Midbrain (tissue), 1 donor: ENCODE results near the gene LIX1.

Experiments used
- DNase-seq: peaks from one replicate; lab custom pipeline; 2025; lab: John Stamatoyannopoulos, UW

Gene LIX1

DNA sequence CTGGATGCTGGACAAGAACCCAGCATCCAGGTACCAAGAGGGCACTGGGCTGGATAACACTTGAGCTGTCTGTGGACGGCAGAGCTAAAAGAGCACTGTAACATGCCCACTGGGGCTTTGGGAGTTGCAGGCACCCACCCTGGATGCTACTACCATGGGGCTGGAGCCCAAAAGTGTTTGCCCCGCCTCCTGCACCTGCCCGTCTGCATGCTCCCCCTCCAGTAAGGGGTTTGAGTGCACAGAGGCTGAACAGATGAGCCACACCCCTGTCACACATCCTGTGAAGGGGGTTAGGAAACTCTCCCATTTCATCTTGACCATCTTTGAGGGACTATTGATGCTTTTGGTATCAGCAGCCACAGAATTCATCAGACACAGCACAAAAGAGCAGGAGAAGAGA lies 69.0 kb downstream of the LIX1 start:
- no peak for DNase-seq

DNA sequence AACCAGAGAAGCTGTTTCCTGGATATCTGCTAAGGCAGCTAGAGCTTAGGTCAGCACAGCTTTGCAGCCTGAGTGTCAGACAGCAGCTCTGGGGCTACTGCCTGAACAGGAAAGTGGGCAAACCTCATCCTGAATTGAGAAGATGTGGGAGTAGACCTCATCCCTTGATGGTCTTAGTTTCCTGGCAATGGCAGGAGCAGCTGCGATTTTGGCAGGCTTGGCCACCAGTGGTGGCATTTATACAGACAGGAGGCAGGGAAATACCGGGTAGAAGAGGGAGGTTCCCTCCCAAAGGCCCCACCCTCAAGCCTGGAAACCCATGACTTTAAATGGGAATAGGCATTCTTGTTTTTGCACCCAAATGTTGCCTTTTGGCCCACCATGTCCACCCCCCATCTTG lies 69.7 kb downstream of the LIX1 start:
- no peak for DNase-seq

DNA sequence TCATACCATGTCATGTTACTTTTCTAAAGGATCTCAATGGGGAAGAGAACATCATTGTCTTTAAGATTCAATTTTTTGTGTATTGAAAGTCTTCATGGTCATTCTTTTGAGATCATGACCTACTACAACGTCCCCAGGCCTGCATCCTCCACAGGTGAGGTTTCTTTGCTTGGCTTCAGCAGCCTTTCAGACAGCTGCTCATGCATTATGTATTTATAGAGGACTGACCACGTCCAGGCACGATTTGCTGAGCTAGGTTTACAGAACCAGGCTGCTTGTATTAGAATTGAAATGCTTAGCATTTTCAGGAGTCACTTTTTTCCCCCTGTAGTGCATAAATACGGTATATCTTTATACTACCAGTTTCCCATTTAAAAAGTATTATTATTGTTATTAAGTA lies 70.4 kb downstream of the LIX1 start:
- DNase-seq, result no peak

DNA sequence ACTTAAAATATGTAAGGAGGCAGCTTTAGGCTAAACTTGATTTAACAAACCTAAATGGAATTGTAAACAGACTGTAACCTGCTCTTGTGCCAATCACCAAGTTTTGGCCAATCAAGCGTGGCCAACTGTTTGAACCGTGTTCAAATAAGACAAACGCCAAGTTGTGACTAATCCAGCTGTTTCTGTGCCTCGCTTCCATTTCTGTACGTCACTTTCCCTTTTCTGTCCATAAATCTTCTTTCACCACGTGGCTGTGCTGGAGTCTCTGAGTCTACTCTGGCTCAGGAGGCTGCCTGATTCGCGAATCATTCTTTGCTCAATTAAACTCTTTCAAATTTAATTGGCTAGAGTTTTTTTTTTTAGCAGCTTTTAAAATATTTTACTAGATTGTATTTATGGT lies 71.3 kb downstream of the LIX1 start:
- DNase-seq, result peak; percentile 41

DNA sequence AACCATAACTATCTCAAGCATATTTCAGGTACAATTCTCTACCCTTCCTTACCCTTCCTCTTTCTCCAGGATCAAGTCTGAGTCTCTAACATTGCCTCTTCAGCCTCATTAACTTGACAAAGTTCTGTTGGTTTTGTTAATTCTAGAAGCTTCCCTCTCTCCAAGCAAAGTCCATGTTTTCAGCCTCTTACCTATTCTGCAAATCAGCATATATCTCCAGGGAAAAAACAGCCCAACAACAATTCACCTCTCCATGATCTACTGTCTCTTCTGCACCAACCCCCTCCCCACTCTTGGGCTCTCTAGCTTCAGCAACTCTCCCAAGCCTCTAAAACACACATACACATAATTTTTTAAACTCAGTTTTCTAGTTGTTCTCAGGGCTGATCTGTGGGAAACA lies 72.2 kb downstream of the LIX1 start:
- no peak for DNase-seq

DNA sequence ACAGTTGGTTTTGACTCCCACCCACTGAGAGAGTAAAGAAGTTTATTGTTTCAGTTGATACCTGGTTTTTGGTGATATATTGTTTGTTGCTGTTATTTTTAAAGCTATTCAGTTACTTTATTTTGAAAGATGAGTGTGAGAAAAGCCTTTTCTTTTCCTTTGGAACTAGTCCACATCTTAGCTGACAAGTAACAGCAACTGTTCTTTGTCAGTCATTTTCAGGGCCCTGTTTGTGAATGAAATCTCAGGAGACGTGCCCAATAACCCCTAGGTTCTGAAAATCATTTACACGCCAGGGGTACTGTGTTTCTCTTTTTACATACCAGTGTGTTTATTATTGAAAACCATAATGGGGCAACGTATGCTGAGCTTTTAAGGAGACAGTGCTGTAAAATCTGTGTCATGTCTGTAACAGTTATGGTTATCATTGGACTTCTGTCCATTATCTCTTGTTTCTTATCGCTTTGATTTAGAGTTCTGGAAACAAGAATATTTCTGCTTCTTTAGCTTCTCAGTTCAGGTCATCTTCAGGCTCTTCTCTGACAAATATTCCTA lies 75.0 kb downstream of the LIX1 start:
- DNase-seq, result no peak

DNA sequence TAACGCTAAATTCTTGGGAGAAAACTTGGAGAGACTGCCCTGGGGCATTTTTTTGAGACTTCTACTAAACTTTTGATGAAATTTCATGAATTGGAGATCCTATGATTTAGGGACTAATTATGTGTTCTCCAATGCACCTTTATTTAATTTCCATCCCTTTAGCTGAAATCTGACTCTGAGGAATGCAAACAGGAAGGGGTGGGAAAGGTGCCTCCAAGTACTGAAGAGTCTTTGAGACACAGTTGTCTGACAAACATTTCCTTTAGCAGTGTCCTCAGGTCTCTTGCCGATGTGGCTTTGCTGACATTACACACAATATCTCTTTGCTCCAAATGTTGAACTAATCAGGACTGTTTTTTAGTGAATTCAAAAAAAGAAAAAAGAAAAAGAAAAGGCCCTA lies 76.9 kb downstream of the LIX1 start:
- DNase-seq, result no peak

DNA sequence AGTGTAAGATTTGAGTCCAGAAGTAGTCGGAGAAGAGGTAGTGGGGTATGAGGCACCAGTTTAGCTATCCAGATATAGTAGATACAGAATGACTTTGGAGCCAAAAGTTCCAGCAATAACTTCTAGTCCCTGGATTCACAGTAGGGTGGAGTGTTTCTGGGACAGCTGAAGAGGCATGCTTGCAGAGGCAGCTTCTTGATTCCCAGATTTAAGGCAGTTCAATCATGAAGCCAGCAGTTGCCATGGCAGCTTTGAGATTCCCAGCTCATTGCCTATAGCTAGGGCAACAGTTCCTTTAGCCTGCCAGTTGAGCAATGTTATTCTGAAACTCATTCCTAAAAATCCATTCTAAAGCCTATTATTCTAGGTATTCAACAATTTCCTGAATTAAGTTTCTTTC lies 79.2 kb downstream of the LIX1 start:
- no peak for DNase-seq

DNA sequence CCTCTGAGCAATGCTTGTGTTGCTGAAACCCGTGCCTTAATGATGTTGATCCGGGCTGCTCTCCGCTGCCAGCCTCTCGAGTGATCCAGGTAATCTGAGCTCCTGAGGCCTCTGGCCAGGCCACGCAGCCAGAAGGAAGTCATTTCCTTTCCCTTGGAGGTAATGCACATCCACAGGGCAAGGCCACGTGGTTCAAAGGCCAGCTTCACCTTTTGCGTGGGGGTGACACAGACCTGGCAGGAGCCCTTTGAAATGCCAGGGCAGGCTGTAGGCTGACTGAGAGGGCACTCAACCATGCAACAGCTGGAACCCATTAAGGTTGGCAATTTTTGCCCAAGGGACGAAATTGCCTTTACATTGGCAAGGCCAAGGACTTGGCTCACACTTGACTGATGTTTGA lies 80.4 kb downstream of the LIX1 start:
- no peak for DNase-seq

DNA sequence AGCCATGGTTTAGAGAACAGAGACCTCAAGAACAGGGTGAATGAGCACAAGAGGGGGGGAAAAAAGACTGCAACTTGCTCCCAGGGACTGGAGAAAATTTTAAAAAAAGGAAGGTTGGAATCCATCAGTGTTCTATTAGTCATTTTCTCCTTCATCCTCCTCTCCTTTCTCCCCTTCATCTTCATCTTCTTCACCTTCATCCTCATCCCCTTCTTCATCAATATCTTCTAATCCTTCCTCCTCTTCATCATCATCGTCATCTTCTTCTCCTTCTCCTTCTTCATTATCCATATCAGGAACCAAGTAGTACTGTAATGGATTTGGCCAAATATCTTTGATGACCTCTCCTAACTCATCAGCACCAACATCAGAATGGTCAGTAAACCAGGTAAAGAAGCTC lies 86.1 kb downstream of the LIX1 start:
- DNase-seq, result no peak

DNA sequence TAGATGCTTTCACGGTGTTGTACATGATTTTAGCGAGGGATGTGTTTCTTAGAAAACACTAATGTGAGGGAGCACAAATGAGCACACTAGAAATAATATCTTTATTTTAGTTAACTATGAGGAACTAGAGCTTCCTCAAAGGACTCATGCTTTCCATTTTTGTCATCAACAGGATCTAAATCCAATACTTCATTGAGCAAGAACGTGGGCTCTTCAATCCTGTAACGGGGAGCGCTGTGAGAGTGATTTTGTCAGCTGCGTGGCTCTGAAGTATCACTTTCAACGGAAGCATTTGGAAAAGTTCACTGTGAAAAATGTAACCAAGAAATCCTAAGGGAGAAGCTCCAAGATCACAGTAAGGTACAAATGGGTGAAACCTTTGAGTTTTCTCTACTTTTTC lies 93.2 kb downstream of the LIX1 start:
- DNase-seq, result no peak

DNA sequence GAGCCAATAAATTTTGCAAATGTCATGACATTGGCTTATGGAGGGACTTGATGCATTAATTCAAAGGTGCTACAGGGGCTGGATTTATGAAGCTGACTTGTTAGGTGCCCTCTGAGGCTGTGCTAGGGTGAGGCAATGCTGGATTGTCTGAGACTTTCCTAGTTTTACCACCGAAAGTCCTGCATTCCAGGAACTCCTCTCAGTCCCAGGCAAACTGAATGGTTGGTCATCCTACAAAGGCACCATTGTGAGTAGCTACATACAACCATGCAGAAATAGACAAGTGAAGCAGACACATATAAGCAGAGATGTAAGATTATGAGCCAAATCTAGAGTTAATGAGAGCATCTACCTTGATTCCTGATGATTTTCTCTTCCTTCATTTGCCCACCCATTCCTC lies 95.3 kb downstream of the LIX1 start:
- DNase-seq, result no peak

DNA sequence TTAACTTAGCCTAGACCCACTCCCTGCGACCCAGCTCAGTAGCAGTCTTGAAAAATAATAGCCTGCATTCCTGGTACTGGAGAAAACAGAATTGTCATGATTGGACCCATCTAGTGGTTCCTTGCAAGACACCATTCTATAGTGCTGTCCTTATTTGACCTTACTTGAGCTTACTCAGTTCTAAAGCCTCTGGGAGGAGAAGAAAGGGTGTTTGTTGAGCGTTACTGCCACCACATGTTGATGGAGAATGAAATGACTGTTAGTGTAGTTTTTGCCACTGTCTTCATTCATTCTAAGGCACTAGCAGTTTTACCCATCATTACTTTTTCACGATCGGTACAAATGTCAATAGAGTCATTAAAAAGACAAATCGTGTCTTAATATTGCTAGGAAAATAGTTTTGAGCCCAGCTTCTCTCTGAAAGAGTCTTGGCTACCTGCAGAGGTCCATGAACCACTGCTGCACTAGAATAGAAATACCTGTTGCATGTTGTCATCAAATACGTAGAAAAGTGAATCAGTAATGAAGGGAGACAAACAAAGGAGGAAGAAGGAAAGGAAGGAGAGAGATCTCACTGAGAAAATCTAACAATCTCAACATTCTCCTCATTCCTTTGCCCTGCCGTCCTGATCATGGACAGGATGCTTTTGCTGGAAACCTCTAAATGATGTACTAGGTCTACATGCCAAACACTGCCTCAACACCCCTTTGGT lies 96.0 kb downstream of the LIX1 start:
- no peak for DNase-seq

DNA sequence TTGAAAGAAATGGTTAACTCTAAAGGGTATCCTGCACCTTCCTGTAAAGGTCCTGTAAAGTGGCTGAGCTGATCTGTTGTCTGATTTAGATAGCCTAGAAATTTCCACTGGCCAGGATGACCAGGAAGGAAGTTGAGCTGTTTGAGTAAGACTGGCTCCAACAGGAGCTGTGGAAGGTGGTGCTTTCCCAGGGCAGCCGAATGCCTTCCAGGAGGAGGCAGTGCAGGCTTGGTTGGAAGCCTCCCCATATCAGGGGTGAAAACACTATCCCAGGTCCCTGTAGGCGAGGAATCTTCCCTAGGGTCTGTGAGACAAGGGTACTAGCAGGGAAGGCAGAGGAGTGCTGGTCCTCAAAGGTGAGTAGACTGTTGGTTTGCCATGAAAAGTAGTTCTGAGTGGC lies 98.4 kb downstream of the LIX1 start:
- peak; percentile 4 for DNase-seq

DNA sequence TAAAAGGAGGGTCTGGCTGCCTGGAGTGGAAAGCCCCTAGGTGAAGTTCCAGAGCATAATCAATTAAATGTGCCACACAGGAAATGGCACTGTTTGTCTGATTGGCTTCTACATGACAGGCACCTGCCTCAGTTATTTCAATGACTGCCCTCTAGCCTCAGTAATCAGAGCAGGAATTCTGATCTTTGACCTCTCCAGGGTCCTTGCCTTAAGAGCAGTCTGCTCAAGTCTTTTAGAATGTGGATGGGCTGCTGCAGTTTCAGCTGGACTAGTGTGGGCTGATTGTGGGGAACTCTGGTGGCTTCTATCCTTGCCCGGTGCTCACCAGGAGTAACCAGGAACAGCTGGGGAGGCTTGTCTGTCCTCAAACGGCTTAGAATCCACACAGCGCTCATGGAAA lies 98.9 kb downstream of the LIX1 start:
- DNase-seq, result no peak

DNA sequence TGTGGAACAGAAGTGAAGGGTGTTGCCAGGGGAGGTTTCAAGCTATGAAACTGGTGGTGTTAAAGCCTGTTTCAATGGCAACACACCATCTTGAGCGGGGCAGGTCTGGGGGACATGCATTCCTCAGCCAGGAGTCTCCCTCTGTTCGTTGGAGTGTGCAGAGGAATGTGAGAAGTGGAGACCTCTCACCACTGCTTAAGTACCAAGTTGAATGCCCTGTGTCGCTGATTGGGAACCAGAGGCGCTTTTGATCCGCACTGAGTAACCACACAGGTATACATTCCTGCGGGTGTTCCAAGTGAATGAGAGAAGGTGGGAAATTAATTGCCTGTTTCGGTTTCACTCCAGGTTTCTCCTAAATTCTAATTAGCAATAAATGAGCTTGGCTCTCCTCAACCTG lies 99.4 kb downstream of the LIX1 start:
- DNase-seq, result no peak
